HUES6 (cell line): ENCODE data around the gene GDI1.

Source experiments
- H3K27ac ChIP-seq: 2 replicates; pipeline ENCODE4 v1.7.0; 2013; ENCODE audit warnings: low read depth, mild to moderate bottlenecking, low read length, inconsistent platforms
- H3K27me3 ChIP-seq: 2 replicates; pipeline ENCODE4 v1.6.1; 2013; ENCODE audit warnings: low read length; ENCODE audit not compliant: control insufficient read depth, insufficient read depth
- H3K36me3 ChIP-seq: 2 replicates; pipeline ENCODE4 v1.6.1; 2013; ENCODE audit warnings: low read length; ENCODE audit not compliant: control insufficient read depth, insufficient read depth
- H3K4me1 ChIP-seq: 2 replicates; pipeline ENCODE4 v1.6.1; 2013; ENCODE audit warnings: low read length; ENCODE audit not compliant: control insufficient read depth, insufficient read depth
- H3K4me3 ChIP-seq: 2 replicates; pipeline ENCODE4 v1.5.1; 2013; ENCODE audit warnings: low read depth, low read length
- H3K9ac ChIP-seq: one replicate; pipeline ENCODE4 v1.6.1; 2013; ENCODE audit warnings: mild to moderate bottlenecking, low read length
- H3K9me3 ChIP-seq: 2 replicates; pipeline ENCODE4 v1.6.1; 2013; ENCODE audit warnings: low read depth, low read length; ENCODE audit not compliant: control insufficient read depth, insufficient read depth

GDI1 gene

DNA sequence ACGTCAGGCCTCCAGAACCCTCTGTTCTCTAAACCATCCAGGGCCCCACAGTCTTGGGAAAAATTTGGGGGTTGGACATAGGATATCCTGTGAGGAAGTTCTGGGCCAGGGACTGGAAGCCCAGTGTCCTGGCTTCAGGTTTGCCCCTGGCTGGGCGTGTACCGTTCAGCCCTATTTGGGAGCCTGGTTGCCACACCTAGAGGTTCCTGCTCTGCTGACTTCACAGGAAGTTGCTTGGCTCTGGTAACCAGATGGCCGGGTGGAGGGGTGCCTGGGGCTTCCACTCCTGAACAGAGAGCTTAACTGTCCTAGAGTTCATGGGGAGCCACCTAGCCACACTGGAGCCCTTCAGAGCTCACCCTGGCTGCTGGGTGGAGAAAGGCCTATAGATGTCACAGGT, 24.5 kb upstream of the GDI1 start:
- peaks cover 16% of the 10 kb centered on the region; the same call in 1 of the 2 replicates for H3K36me3 ChIP-seq
- H3K27me3 ChIP-seq, result no peaks in the 10 kb centered on the region
- H3K4me1 ChIP-seq, result peaks cover 13% of the 10 kb centered on the region
- peaks cover 11% of the 10 kb centered on the region; the same call in 1 of the 2 replicates for H3K9me3 ChIP-seq
- peak overlapping the region; percentile 77 for H3K4me3 ChIP-seq
- peak overlapping the region; percentile 56 for H3K9ac ChIP-seq
- no peak overlapping the region for H3K27ac ChIP-seq

DNA sequence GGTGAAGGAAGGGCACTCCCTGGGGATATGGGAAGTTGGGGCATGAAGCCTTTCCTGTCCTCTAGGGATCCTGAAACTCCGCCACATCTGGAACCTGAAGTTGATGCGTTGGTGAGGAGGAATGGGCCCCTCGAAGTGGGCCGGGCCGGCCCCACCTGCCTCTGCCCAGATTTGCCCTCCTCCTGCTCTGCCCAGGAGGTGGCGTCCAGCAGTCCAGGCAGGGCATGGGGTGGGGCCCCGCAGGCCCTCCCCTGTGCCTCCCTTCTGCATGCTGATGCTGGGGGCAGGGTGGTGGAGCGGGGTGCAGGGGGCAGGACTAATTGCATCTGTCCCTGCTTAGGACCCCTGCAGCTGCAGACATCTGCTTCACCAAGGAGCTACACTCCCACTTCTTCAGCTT, 23.8 kb upstream of the GDI1 start:
- no peaks in the 10 kb centered on the region for H3K27me3 ChIP-seq
- peaks cover 13% of the 10 kb centered on the region for H3K4me1 ChIP-seq
- no peak overlapping the region for H3K9ac ChIP-seq
- peaks cover 16% of the 10 kb centered on the region; the same call in 1 of the 2 replicates for H3K36me3 ChIP-seq
- H3K27ac ChIP-seq, result no peak overlapping the region
- peaks cover 11% of the 10 kb centered on the region; the same call in 1 of the 2 replicates for H3K9me3 ChIP-seq
- no peak overlapping the region for H3K4me3 ChIP-seq

GRCh38 chrX:154417157-154417556, 19.8 kb upstream of the GDI1 start:
- Histone ChIP-seq H3K36me3 (peaks cover 28% of the 10 kb centered on the region; the same call in 1 of the 2 replicates), H3K9me3 (peaks cover 16% of the 10 kb centered on the region; the same call in 1 of the 2 replicates), H3K27me3 (no peaks in the 10 kb centered on the region), H3K9ac (no peak overlapping the region), H3K4me3 (no peak overlapping the region), H3K27ac (no peak overlapping the region), H3K4me1 (no peaks in the 10 kb centered on the region)

DNA sequence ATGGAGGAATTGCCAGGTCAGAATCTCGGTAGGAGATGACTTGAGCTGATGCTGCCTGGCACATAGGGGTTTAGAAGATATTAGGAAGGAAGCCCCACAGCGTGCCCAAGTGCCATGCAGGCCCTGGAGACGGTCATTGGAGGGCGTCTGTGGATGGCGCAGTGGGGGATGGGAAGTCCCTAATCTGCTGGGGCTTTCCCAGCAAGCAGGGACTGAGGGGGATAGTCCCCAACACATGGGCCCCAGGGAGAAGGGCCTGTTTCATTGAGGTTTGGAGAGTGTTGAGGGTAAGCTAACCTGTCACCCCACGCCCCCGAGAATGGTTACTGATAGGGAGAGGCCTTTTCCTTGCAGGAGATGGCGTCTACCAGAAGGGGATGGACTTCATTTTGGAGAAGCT, 17.8 kb upstream of the GDI1 start:
- Histone ChIP-seq H3K4me3 (no peak overlapping the region), H3K4me1 (no peaks in the 10 kb centered on the region), H3K27me3 (no peaks in the 10 kb centered on the region), H3K27ac (no peak overlapping the region), H3K36me3 (peaks cover 16% of the 10 kb centered on the region; the same call in 1 of the 2 replicates), H3K9ac (no peak overlapping the region), H3K9me3 (peaks cover 8% of the 10 kb centered on the region; the same call in 1 of the 2 replicates)

- peaks cover 16% of the 10 kb centered on the region; the same call in 1 of the 2 replicates for H3K36me3 ChIP-seq
- no peaks in the 10 kb centered on the region for H3K4me1 ChIP-seq
- no peaks in the 10 kb centered on the region for H3K27me3 ChIP-seq
- H3K9me3 ChIP-seq, result peaks cover 8% of the 10 kb centered on the region; the same call in 1 of the 2 replicates
- H3K4me3 ChIP-seq, result no peak overlapping the region
- H3K9ac ChIP-seq, result no peak overlapping the region
- no peak overlapping the region for H3K27ac ChIP-seq
Measured at GRCh38 chrX:154419688-154420401, 17.1 kb upstream of the GDI1 start.

- Histone ChIP-seq H3K4me1 (no peaks in the 10 kb centered on the region), H3K9me3 (peaks cover 8% of the 10 kb centered on the region; the same call in 1 of the 2 replicates), H3K27ac (no peak overlapping the region), H3K9ac (no peak overlapping the region), H3K27me3 (no peaks in the 10 kb centered on the region), H3K4me3 (no peak overlapping the region), H3K36me3 (peaks cover 13% of the 10 kb centered on the region; the same call in 1 of the 2 replicates)
Measured at GRCh38 chrX:154420402-154420756, 16.6 kb upstream of the GDI1 start.

DNA sequence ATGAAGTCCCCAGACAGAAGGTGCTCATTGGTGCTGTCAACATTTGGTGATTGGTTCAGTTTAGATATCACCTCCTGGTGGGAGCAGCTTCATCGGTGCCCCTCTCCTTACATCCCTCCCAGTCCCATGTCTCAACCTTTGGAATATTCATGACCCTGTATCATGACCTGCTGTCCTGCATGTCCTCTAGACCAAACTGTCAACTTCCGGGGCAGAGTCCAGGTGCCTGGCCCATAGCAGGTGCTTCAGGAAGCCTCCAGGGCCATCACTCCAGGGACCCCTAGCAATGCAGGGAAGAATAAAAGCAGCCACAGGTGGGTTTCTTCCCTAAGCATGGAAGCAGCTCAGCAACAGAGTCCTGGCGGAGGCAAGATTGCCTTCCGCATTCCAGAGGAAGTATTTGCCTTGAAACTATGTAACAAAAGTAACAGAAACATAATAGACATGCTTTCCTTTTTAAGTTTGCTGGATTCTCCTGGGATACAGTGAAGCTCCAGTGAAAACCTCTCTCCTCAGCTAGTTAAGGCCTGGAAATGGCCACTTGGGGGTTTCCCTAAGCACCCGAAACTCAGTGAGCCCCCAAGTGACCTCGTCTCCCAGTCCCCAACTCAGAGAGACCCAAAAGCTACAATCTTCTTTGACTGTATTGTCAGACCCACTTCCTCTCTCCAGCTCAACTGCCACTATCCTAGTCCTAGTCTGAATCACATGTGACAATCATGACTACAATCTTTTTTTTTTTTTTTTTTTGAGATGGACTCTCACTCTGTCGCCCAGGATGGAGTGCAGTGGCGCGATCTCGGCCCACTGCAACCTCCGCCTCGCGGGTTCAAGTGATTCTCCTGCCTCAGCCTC, 9.8 kb upstream of the GDI1 start:
- H3K9ac ChIP-seq, result no peak overlapping the region
- H3K9me3 ChIP-seq, result peaks cover 16% of the 10 kb centered on the region; the same call in 1 of the 2 replicates
- H3K27ac ChIP-seq, result no peak overlapping the region
- peaks cover 10% of the 10 kb centered on the region; the same call in 1 of the 2 replicates for H3K4me1 ChIP-seq
- H3K27me3 ChIP-seq, result no peaks in the 10 kb centered on the region
- no peak overlapping the region for H3K4me3 ChIP-seq
- H3K36me3 ChIP-seq, result peaks cover 7% of the 10 kb centered on the region; the same call in 1 of the 2 replicates

GRCh38 chrX:154428176-154429171, 8.5 kb upstream of the GDI1 start, which contains the start of gene ATP6AP1:
Gene ATP6AP1 (plus strand): TSS chrX:154428677. CDS start chrX:154428693, 16 bp downstream.
- H3K9ac ChIP-seq, result peak within 1 kb of the TSS; percentile 72
- no peak within 1 kb of the TSS; the same call in 1 of the 2 replicates for H3K27ac ChIP-seq
- peaks cover 20% of the 10 kb centered on the region; the same call in 1 of the 2 replicates for H3K9me3 ChIP-seq
- H3K36me3 ChIP-seq, result peaks cover 19% of the 10 kb centered on the region
- H3K4me3 ChIP-seq, result peak within 1 kb of the TSS; percentile 80
- no peaks in the 10 kb centered on the region for H3K27me3 ChIP-seq
- peaks cover 11% of the 10 kb centered on the region; the same call in 1 of the 2 replicates for H3K4me1 ChIP-seq

DNA sequence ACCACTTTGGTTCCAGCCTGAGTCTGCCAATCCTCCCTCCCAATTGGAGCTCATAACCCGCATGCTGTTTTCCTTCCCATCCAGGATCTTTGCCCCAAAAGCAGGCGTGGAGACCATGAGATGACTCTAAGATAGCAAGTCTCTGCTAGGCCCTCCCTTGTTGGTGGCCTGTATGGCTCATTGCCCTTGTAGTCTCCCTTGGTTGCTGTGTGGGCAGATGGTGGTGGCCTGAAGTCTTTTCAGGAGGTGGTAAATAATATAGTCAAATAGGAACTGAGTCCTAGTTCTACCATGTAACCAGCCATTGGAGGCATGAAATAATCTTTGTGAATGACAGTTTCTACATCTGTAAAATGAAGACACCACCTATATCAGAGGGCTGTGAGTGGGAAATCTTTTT, 7.2 kb upstream of the GDI1 start:
- H3K27me3 ChIP-seq, result no peaks in the 10 kb centered on the region
- peak overlapping the region; percentile 80; the same call in 1 of the 2 replicates for H3K4me3 ChIP-seq
- H3K36me3 ChIP-seq, result peaks cover 29% of the 10 kb centered on the region
- peaks cover 15% of the 10 kb centered on the region; the same call in 1 of the 2 replicates for H3K4me1 ChIP-seq
- no peak overlapping the region for H3K9ac ChIP-seq
- no peak overlapping the region for H3K27ac ChIP-seq
- H3K9me3 ChIP-seq, result peaks cover 27% of the 10 kb centered on the region; the same call in 1 of the 2 replicates

GRCh38 chrX:154430479-154430878, 6.5 kb upstream of the GDI1 start:
- Histone ChIP-seq H3K9me3 (peaks cover 30% of the 10 kb centered on the region; the same call in 1 of the 2 replicates), H3K4me1 (peaks cover 15% of the 10 kb centered on the region; the same call in 1 of the 2 replicates), H3K27ac (no peak overlapping the region), H3K4me3 (no peak overlapping the region), H3K27me3 (no peaks in the 10 kb centered on the region), H3K9ac (no peak overlapping the region), H3K36me3 (peaks cover 31% of the 10 kb centered on the region)
